GM19193 (cell line): ENCODE data around the gene KLF3.

Source experiments
- POLR2A ChIP-seq: IDR thresholded peaks from 4 replicates; pipeline ENCODE4 v1.6.1; 2011; ENCODE audit not compliant: insufficient read depth, insufficient read length; ENCODE audit errors: extremely low read depth

The KLF3 gene

GRCh38 chr4:38733663-38734062 lies 69.7 kb downstream of the KLF3 start:
- no peak for TF ChIP-seq POLR2A

GRCh38 chr4:38734446-38734845 lies 70.4 kb downstream of the KLF3 start:
- no peak for TF ChIP-seq POLR2A

GRCh38 chr4:38734911-38735310 lies 70.9 kb downstream of the KLF3 start:
- TF ChIP-seq POLR2A = no peak

GRCh38 chr4:38735870-38736269 lies 71.9 kb downstream of the KLF3 start:
- TF ChIP-seq POLR2A = no peak

- TF ChIP-seq POLR2A = no peak
These were observed 75.2 kb downstream of the KLF3 start for GRCh38 chr4:38738940-38739803.

- no peak for TF ChIP-seq POLR2A
These were observed 76.3 kb downstream of the KLF3 start for GRCh38 chr4:38740303-38740702.

- TF ChIP-seq POLR2A = no peak
These were observed 79.9 kb downstream of the KLF3 start for GRCh38 chr4:38743866-38744265.

GRCh38 chr4:38745881-38746280 lies 81.9 kb downstream of the KLF3 start:
- TF ChIP-seq POLR2A = no peak

GRCh38 chr4:38747629-38748028 lies 83.6 kb downstream of the KLF3 start:
- no peak for TF ChIP-seq POLR2A

- TF ChIP-seq POLR2A = no peak
These were observed 85.3 kb downstream of the KLF3 start for GRCh38 chr4:38749336-38749735.
